Measurements from ENCODE around the gene OLFML2B. TPM values are rescaled to one million over a fixed set of nuclear protein-coding genes. Genes with fewer than 3 reads are reported as not detected.

The OLFML2B gene
- total RNA-seq, 4 donors from 2014 or later: 2.7 to 5.2 (median 3.6) TPM

- H3K4me3 ChIP-seq: no peak overlapping the region
- no peaks in the 10 kb centered on the region for H3K36me3 ChIP-seq
- H3K27ac ChIP-seq: no peak overlapping the region
- no peak for DNase-seq (ENCODE audit: low spot score in 2 of 2)
- TF ChIP-seq POLR2AphosphoS5 (IDR thresholded peaks at IDR 0.05) (no peak), EP300 (IDR thresholded peaks at IDR 0.05) (no peak), POLR2A (IDR thresholded peaks at IDR 0.05) (no peak), CTCF (IDR thresholded peaks at IDR 0.05) (no peak)
- no peaks in the 10 kb centered on the region for H3K9me3 ChIP-seq
- 100% methylated on average over 1 of the region's 1 CpG for WGBS
- H3K4me1 ChIP-seq: no peaks in the 10 kb centered on the region
- H3K27me3 ChIP-seq: peaks cover 4% of the 10 kb centered on the region
Observed at GRCh38 chr1:162042361-162042760, 18.7 kb upstream of the OLFML2B start.

GRCh38 chr1:162040657-162041056, 17.0 kb upstream of the OLFML2B start:
- Histone ChIP-seq H3K27ac (no peak overlapping the region), H3K4me1 (no peaks in the 10 kb centered on the region), H3K27me3 (peaks cover 4% of the 10 kb centered on the region), H3K4me3 (no peak overlapping the region), H3K9me3 (no peaks in the 10 kb centered on the region), H3K36me3 (no peaks in the 10 kb centered on the region)
- no peak for TF ChIP-seq POLR2A (IDR thresholded peaks at IDR 0.05)
- TF ChIP-seq POLR2AphosphoS5 (IDR thresholded peaks at IDR 0.05): no peak
- no peak for TF ChIP-seq EP300 (IDR thresholded peaks at IDR 0.05)
- peak in 1 of 2 donors; percentile 15 for TF ChIP-seq CTCF (IDR thresholded peaks at IDR 0.05)
- no peak for DNase-seq (ENCODE audit: low spot score in 2 of 2)

- 84% methylated on average over 4 of the region's 4 CpGs for WGBS
- no peaks in the 10 kb centered on the region for H3K36me3 ChIP-seq
- peaks cover 4% of the 10 kb centered on the region for H3K27me3 ChIP-seq
- no peak for DNase-seq (ENCODE audit: low spot score in 2 of 2)
- H3K4me1 ChIP-seq: no peaks in the 10 kb centered on the region
- H3K27ac ChIP-seq: no peak overlapping the region
- TF ChIP-seq CTCF (IDR thresholded peaks at IDR 0.05) (no peak), POLR2AphosphoS5 (IDR thresholded peaks at IDR 0.05) (no peak), POLR2A (IDR thresholded peaks at IDR 0.05) (no peak), EP300 (IDR thresholded peaks at IDR 0.05) (no peak)
- no peak overlapping the region for H3K4me3 ChIP-seq
- H3K9me3 ChIP-seq: no peaks in the 10 kb centered on the region
Observed at GRCh38 chr1:162040001-162040400, 16.3 kb upstream of the OLFML2B start.

- no peak overlapping the region for H3K4me3 ChIP-seq
- H3K9me3 ChIP-seq: no peaks in the 10 kb centered on the region
- H3K36me3 ChIP-seq: no peaks in the 10 kb centered on the region
- no peak overlapping the region for H3K27ac ChIP-seq
- H3K27me3 ChIP-seq: peaks cover 6% of the 10 kb centered on the region
- no peaks in the 10 kb centered on the region for H3K4me1 ChIP-seq
- TF ChIP-seq CTCF (IDR thresholded peaks at IDR 0.05): no peak
- no peak for TF ChIP-seq POLR2A (IDR thresholded peaks at IDR 0.05)
- no peak for TF ChIP-seq EP300 (IDR thresholded peaks at IDR 0.05)
- TF ChIP-seq POLR2AphosphoS5 (IDR thresholded peaks at IDR 0.05): no peak
- DNase-seq (ENCODE audit: low spot score in 2 of 2): no peak
- 84% methylated on average over 1 of the region's 1 CpG for WGBS
Observed at GRCh38 chr1:162038624-162039023, 15.0 kb upstream of the OLFML2B start.

- DNase-seq (ENCODE audit: low spot score in 2 of 2): no peak
- Histone ChIP-seq H3K27ac (no peak overlapping the region), H3K9me3 (no peaks in the 10 kb centered on the region), H3K4me3 (no peak overlapping the region), H3K27me3 (peaks cover 6% of the 10 kb centered on the region), H3K36me3 (no peaks in the 10 kb centered on the region), H3K4me1 (no peaks in the 10 kb centered on the region)
- 100% methylated on average over 1 of the region's 1 CpG for WGBS
- no peak for TF ChIP-seq CTCF (IDR thresholded peaks at IDR 0.05)
Observed at GRCh38 chr1:162036163-162036562, 12.5 kb upstream of the OLFML2B start.

All from suprapubic skin (tissue), 4 donors.